HEK293 (cell line): ENCODE results near the gene G6PD.

Source experiments
- CTCF ChIA-PET: fragments of 350-600 bp; formaldehyde crosslinking; extraction: SDS; loops from one replicate; lab custom pipeline; 2021; ENCODE audit warnings: antibody characterized with exemption; lab: Yijun Ruan, JAX
- POLR2A ChIA-PET: fragments of 300-600 bp; formaldehyde crosslinking; extraction: SDS; loops from one replicate; lab custom pipeline; 2020; ENCODE audit warnings: antibody characterized with exemption, inconsistent platforms; lab: Yijun Ruan, JAX
- H3K27ac ChIP-seq: fragments of 200-500 bp; sonication (Bioruptor generic); 2 replicates; pipeline ENCODE4 v1.5.1; 2014; ENCODE audit warnings: low read depth, low read length, control low read depth, inconsistent platforms; ENCODE audit errors: extremely low read depth
- H3K36me3 ChIP-seq, 2 experiments: fragments of 200-500 bp in 1 of 2; sonication (Bioruptor generic) in 1 of 2; 1 replicate in 1 of 2; 2 replicates in 1 of 2; pipeline ENCODE4 v1.5.1; 2014 to 2017; ENCODE audit warnings: inconsistent platforms in 2 of 2, low read length in 2 of 2; ENCODE audit not compliant: control insufficient read depth in 2 of 2, insufficient read depth in 1 of 2
- H3K4me1 ChIP-seq: fragments of 200-500 bp; sonication (Bioruptor generic); 2 replicates; pipeline ENCODE4 v1.5.1; 2014; ENCODE audit warnings: mild to moderate bottlenecking, low read length, inconsistent platforms; ENCODE audit not compliant: control insufficient read depth, insufficient read depth
- H3K4me3 ChIP-seq: 2 replicates; pipeline ENCODE4 v1.5.1; 2011; ENCODE audit warnings: low read depth, mild to moderate bottlenecking, control low read depth, low read length, moderate library complexity
- H3K9me3 ChIP-seq: fragments of 200-500 bp; sonication (Bioruptor generic); 2 replicates; pipeline ENCODE4 v1.5.1; 2014; ENCODE audit warnings: low read depth, low read length, inconsistent platforms; ENCODE audit not compliant: control insufficient read depth, insufficient read depth
- EGR2 ChIP-seq: fragments of 450-650 bp; formaldehyde crosslinking; IDR thresholded peaks from 2 replicates; pipeline ENCODE4 v1.5.1; 2016; ENCODE audit warnings: low read depth, missing biosample characterization, missing genetic modification characterization
- GLI2 ChIP-seq: fragments of 450-650 bp; formaldehyde crosslinking; IDR thresholded peaks from 2 replicates; pipeline ENCODE4; 2017; ENCODE audit warnings: missing biosample characterization, missing genetic modification characterization, low read depth, borderline replicate concordance
- GLIS1 ChIP-seq: fragments of 450-650 bp; formaldehyde crosslinking; IDR thresholded peaks from 2 replicates; pipeline ENCODE4 v1.5.1; 2016; ENCODE audit warnings: missing biosample characterization, missing genetic modification characterization
- HOXA7 ChIP-seq: sonication (generic); formaldehyde crosslinking; IDR thresholded peaks from 2 replicates; pipeline ENCODE4 v1.8.1; 2022; ENCODE audit warnings: missing genetic modification reagents, borderline replicate concordance
- KLF1 ChIP-seq: fragments of 450-650 bp; formaldehyde crosslinking; IDR thresholded peaks from 2 replicates; pipeline ENCODE4 v1.5.1; 2016; ENCODE audit warnings: missing biosample characterization, missing genetic modification characterization
- SALL2 ChIP-seq: fragments of 450-650 bp; formaldehyde crosslinking; IDR thresholded peaks from 2 replicates; pipeline ENCODE4 v1.5.0; 2017; ENCODE audit warnings: missing biosample characterization, mild to moderate bottlenecking, missing genetic modification characterization, borderline replicate concordance
- ZBTB48 ChIP-seq: fragments of 450-650 bp; formaldehyde crosslinking; IDR thresholded peaks from 2 replicates; pipeline ENCODE4 v1.5.1; 2016; ENCODE audit warnings: missing biosample characterization, missing genetic modification characterization
- ZBTB8A ChIP-seq: fragments of 450-650 bp; formaldehyde crosslinking; IDR thresholded peaks from 2 replicates; pipeline ENCODE4 v1.5.1; 2016; ENCODE audit warnings: missing biosample characterization, missing genetic modification characterization
- ZNF112 ChIP-seq: fragments of 450-650 bp; formaldehyde crosslinking; IDR thresholded peaks from 2 replicates; pipeline ENCODE4 v1.5.0; 2017; ENCODE audit warnings: missing biosample characterization, missing genetic modification characterization
- ZNF132 ChIP-seq: fragments of 450-650 bp; formaldehyde crosslinking; IDR thresholded peaks from 2 replicates; pipeline ENCODE4 v1.5.1; 2017; ENCODE audit warnings: missing biosample characterization, missing genetic modification characterization, borderline replicate concordance
- ZNF140 ChIP-seq: fragments of 450-650 bp; formaldehyde crosslinking; IDR thresholded peaks from 2 replicates; pipeline ENCODE4 v1.5.1; 2016; ENCODE audit warnings: missing biosample characterization, missing genetic modification characterization
- ZNF223 ChIP-seq: fragments of 450-650 bp; formaldehyde crosslinking; IDR thresholded peaks from 2 replicates; pipeline ENCODE4 v1.5.1; 2016; ENCODE audit warnings: missing biosample characterization, missing genetic modification characterization
- ZNF24 ChIP-seq: fragments of 450-650 bp; formaldehyde crosslinking; IDR thresholded peaks from 2 replicates; pipeline ENCODE4 v1.5.1; 2016; ENCODE audit warnings: missing biosample characterization, missing genetic modification characterization
- ZNF302 ChIP-seq: fragments of 450-650 bp; formaldehyde crosslinking; IDR thresholded peaks from 2 replicates; pipeline ENCODE4 v1.5.1; 2016; ENCODE audit warnings: missing biosample characterization, missing genetic modification characterization, low read depth
- ZNF404 ChIP-seq: fragments of 450-650 bp; formaldehyde crosslinking; IDR thresholded peaks from 2 replicates; pipeline ENCODE4 v1.5.1; 2017; ENCODE audit warnings: missing biosample characterization, missing genetic modification characterization
- ZNF416 ChIP-seq: fragments of 450-650 bp; formaldehyde crosslinking; IDR thresholded peaks from 2 replicates; pipeline ENCODE4 v1.5.1; 2016; ENCODE audit warnings: missing biosample characterization, missing genetic modification characterization
- ZNF571 ChIP-seq: fragments of 450-650 bp; formaldehyde crosslinking; IDR thresholded peaks from 2 replicates; pipeline ENCODE4 v1.5.0; 2017; ENCODE audit warnings: missing biosample characterization, missing genetic modification characterization
- ZNF658 ChIP-seq: fragments of 450-650 bp; formaldehyde crosslinking; IDR thresholded peaks from 2 replicates; pipeline ENCODE4; 2016; ENCODE audit warnings: missing biosample characterization, missing genetic modification characterization
- TF ChIP-seq, protein P1 (sequence below): fragments of 450-650 bp; formaldehyde crosslinking; IDR thresholded peaks from 2 replicates; pipeline ENCODE4 v1.5.1; 2017; ENCODE audit warnings: missing biosample characterization, missing genetic modification characterization
- TF ChIP-seq, protein P2 (sequence below): fragments of 450-650 bp; formaldehyde crosslinking; IDR thresholded peaks from 2 replicates; pipeline ENCODE4 v1.5.1; 2016; ENCODE audit warnings: missing biosample characterization, missing genetic modification characterization
- TF ChIP-seq, protein P3 (sequence below): fragments of 450-650 bp; formaldehyde crosslinking; IDR thresholded peaks from 2 replicates; pipeline ENCODE4 v1.5.1; 2017; ENCODE audit warnings: missing biosample characterization, missing genetic modification characterization
- TF ChIP-seq, protein P4 (sequence below): fragments of 450-650 bp; formaldehyde crosslinking; IDR thresholded peaks from 2 replicates; pipeline ENCODE4 v1.5.1; 2016; ENCODE audit warnings: missing biosample characterization, missing genetic modification characterization, borderline replicate concordance
- TF ChIP-seq, protein P5 (sequence below): fragments of 450-650 bp; formaldehyde crosslinking; IDR thresholded peaks from 2 replicates; pipeline ENCODE4 v1.5.1; 2016; ENCODE audit warnings: missing biosample characterization, missing genetic modification characterization, borderline replicate concordance
- TF ChIP-seq, protein P6 (sequence below): fragments of 450-650 bp; formaldehyde crosslinking; IDR thresholded peaks from 2 replicates; pipeline ENCODE4 v1.5.1; 2016; ENCODE audit warnings: missing biosample characterization, missing genetic modification characterization

The G6PD gene

DNA sequence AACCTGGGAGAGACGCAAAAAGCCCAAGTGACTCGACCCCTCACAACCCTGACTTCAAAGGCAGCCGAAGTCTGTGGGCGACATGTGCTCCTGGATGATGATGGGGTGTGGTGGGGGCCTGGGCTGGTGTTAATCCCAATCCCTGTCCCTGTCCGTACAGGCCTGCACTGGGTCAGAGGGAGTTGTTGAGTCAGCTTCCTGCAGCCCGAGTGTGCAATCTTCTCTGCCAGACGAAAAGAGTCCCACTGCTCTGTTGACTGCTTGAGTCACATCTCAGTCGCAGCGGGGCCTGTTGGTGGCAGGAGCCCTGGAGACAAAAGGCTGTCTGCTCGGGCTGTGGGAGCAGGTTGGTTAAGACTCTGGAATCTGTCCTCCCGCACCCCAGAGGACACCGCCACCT, 40.9 kb downstream of the G6PD start (continued):
- TF ChIP-seq, protein P1, sequence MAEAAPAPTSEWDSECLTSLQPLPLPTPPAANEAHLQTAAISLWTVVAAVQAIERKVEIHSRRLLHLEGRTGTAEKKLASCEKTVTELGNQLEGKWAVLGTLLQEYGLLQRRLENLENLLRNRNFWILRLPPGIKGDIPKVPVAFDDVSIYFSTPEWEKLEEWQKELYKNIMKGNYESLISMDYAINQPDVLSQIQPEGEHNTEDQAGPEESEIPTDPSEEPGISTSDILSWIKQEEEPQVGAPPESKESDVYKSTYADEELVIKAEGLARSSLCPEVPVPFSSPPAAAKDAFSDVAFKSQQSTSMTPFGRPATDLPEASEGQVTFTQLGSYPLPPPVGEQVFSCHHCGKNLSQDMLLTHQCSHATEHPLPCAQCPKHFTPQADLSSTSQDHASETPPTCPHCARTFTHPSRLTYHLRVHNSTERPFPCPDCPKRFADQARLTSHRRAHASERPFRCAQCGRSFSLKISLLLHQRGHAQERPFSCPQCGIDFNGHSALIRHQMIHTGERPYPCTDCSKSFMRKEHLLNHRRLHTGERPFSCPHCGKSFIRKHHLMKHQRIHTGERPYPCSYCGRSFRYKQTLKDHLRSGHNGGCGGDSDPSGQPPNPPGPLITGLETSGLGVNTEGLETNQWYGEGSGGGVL (tag by site-specific recombination): no peak
- TF ChIP-seq KLF1 (no peak), ZNF416 (tag by site-specific recombination) (no peak), HOXA7 (no peak), ZNF112 (tag by site-specific recombination) (no peak)

DNA sequence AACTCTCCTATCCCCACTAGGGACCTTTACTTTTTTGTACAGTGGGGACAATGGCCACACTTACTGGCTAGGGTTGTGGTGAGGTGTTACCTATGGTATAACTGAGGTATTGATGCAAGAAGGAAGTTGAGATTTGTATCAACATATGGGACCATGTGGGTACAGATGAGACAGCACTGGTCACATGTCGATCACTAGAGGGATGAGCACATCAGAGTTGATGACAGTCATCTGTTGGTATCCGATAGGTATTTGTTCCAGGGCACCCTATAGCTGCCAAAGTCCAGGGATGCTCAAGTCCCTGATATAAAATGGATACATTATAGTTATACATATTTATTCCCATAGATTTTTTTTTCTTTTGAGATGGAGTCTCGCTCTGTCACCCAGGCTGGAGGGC, 43.7 kb downstream of the G6PD start:
- ChIA-PET POLR2A (no interaction called here), CTCF (interaction anchor here (0.6 to 0.7 kb wide), 3 partner anchors 12 to 22 kb away, joined by 3 read pairs; partner anchors contain the start of gene SLC10A3)
- TF ChIP-seq ZNF404 (tag by site-specific recombination) (no peak), ZNF132 (no peak), ZNF571 (tag by site-specific recombination) (no peak), SALL2 (tag by site-specific recombination) (no peak), ZNF416 (tag by site-specific recombination) (no peak), ZNF24 (tag by site-specific recombination) (no peak), ZNF140 (no peak), EGR2 (tag by site-specific recombination) (no peak)
- TF ChIP-seq, protein P2, sequence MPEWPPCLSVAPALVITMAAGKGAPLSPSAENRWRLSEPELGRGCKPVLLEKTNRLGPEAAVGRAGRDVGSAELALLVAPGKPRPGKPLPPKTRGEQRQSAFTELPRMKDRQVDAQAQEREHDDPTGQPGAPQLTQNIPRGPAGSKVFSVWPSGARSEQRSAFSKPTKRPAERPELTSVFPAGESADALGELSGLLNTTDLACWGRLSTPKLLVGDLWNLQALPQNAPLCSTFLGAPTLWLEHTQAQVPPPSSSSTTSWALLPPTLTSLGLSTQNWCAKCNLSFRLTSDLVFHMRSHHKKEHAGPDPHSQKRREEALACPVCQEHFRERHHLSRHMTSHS: no peak
- TF ChIP-seq, protein P3, sequence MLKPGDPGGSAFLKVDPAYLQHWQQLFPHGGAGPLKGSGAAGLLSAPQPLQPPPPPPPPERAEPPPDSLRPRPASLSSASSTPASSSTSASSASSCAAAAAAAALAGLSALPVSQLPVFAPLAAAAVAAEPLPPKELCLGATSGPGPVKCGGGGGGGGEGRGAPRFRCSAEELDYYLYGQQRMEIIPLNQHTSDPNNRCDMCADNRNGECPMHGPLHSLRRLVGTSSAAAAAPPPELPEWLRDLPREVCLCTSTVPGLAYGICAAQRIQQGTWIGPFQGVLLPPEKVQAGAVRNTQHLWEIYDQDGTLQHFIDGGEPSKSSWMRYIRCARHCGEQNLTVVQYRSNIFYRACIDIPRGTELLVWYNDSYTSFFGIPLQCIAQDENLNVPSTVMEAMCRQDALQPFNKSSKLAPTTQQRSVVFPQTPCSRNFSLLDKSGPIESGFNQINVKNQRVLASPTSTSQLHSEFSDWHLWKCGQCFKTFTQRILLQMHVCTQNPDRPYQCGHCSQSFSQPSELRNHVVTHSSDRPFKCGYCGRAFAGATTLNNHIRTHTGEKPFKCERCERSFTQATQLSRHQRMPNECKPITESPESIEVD (tag by site-specific recombination): no peak
- Histone ChIP-seq H3K9me3 (no peaks in the 10 kb centered on the region), H3K27ac (no peak overlapping the region), H3K4me3 (no peak overlapping the region), H3K4me1 (no peaks in the 10 kb centered on the region), H3K36me3 (peaks cover 0 to 12% of the 10 kb centered on the region in 2 experiments; a peak in 1 of 3 replicates)

DNA sequence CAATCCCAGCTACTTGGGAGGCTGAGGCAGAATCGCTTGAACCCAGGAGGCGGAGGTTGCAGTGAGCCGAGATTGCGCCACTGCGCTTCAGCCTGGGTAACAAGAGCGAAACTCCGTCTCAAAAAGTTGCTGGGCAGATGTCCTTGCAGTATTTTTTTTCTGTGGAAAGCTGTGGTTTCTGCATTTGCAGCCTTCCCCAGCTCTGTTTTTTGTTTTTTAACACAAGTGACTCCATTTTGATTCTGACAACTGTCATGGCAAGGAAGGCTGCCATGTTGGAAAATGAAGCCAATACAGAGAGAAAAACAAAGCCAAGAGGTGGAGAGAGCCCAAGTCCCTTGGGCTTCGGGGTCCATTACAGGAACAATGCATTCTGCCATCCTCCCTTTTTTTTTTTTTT, 44.5 kb downstream of the G6PD start:
- Histone ChIP-seq H3K36me3 (peaks cover 0 to 6% of the 10 kb centered on the region in 2 experiments; a peak in 1 of 3 replicates), H3K4me1 (no peaks in the 10 kb centered on the region), H3K27ac (no peak overlapping the region), H3K4me3 (no peak overlapping the region), H3K9me3 (no peaks in the 10 kb centered on the region)
- ChIA-PET POLR2A (no interaction called here), CTCF (interaction anchor here (0.7 to 1.2 kb wide), 2 partner anchors 13 to 14 kb away, joined by 3 to 5 read pairs; no protein-coding TSS in a partner anchor)
- TF ChIP-seq GLIS1 (tag by site-specific recombination): no peak
- TF ChIP-seq ZNF302 (tag by site-specific recombination): no peak
- TF ChIP-seq ZBTB48 (tag by site-specific recombination): no peak
- no peak for TF ChIP-seq ZNF658 (tag by site-specific recombination)
- no peak for TF ChIP-seq ZBTB8A
- TF ChIP-seq, protein P4, sequence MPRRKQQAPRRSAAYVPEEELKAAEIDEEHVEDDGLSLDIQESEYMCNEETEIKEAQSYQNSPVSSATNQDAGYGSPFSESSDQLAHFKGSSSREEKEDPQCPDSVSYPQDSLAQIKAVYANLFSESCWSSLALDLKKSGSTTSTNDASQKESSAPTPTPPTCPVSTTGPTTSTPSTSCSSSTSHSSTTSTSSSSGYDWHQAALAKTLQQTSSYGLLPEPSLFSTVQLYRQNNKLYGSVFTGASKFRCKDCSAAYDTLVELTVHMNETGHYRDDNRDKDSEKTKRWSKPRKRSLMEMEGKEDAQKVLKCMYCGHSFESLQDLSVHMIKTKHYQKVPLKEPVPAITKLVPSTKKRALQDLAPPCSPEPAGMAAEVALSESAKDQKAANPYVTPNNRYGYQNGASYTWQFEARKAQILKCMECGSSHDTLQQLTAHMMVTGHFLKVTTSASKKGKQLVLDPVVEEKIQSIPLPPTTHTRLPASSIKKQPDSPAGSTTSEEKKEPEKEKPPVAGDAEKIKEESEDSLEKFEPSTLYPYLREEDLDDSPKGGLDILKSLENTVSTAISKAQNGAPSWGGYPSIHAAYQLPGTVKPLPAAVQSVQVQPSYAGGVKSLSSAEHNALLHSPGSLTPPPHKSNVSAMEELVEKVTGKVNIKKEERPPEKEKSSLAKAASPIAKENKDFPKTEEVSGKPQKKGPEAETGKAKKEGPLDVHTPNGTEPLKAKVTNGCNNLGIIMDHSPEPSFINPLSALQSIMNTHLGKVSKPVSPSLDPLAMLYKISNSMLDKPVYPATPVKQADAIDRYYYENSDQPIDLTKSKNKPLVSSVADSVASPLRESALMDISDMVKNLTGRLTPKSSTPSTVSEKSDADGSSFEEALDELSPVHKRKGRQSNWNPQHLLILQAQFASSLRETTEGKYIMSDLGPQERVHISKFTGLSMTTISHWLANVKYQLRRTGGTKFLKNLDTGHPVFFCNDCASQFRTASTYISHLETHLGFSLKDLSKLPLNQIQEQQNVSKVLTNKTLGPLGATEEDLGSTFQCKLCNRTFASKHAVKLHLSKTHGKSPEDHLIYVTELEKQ (tag by site-specific recombination): no peak
- no peak for TF ChIP-seq EGR2 (tag by site-specific recombination)
- TF ChIP-seq, protein P5, sequence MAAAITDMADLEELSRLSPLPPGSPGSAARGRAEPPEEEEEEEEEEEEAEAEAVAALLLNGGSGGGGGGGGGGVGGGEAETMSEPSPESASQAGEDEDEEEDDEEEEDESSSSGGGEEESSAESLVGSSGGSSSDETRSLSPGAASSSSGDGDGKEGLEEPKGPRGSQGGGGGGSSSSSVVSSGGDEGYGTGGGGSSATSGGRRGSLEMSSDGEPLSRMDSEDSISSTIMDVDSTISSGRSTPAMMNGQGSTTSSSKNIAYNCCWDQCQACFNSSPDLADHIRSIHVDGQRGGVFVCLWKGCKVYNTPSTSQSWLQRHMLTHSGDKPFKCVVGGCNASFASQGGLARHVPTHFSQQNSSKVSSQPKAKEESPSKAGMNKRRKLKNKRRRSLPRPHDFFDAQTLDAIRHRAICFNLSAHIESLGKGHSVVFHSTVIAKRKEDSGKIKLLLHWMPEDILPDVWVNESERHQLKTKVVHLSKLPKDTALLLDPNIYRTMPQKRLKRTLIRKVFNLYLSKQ (tag by site-specific recombination): no peak
- no peak for TF ChIP-seq GLI2 (tag by site-specific recombination)
- TF ChIP-seq, protein P6, sequence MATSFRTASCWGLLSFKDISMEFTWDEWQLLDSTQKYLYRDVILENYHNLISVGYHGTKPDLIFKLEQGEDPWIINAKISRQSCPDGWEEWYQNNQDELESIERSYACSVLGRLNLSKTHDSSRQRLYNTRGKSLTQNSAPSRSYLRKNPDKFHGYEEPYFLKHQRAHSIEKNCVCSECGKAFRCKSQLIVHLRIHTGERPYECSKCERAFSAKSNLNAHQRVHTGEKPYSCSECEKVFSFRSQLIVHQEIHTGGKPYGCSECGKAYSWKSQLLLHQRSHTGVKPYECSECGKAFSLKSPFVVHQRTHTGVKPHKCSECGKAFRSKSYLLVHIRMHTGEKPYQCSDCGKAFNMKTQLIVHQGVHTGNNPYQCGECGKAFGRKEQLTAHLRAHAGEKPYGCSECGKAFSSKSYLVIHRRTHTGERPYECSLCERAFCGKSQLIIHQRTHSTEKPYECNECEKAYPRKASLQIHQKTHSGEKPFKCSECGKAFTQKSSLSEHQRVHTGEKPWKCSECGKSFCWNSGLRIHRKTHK (tag by site-specific recombination): no peak
- no peak for TF ChIP-seq ZNF223 (tag by site-specific recombination)
